ENCODE data around the gene DSEL. TPM values are rescaled to one million over a fixed set of nuclear protein-coding genes. Genes with fewer than 3 reads are reported as not detected.

Gene DSEL
- total RNA-seq, 2 experiments from 2014 or later: not detected

DNA sequence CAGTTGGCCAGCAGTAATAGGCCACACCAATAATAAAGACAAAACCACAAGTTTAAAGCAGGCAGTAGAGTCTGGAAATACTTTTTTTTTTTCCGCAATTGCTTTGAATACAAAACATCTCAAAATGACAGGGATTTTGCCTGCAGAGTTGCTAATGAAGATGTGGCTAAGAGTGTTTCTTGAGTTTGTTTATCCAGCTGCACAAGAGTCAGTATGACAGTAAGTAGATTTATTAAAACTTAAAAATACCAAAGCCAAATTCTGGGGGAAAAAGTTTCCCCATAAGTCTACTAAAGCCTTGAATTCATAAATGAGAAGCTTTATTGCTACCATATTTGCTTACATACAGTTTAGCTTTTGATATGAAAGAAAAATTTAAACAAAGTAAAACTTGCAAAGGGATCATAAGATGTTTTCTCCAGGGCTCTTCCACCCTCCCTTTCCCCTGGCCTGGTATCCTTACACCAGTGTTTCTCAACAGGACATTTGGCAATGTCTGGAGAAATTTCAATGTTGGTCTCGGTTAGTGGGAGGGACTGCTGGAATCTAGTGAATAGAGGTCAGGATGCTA is 3.9 kb upstream of the DSEL start:
- no peak for TF ChIP-seq EZH2phosphoT487 (IDR thresholded peaks at IDR 0.05; ENCODE audit: borderline replicate concordance, low read depth, low read length)
- TF ChIP-seq, protein P1, sequence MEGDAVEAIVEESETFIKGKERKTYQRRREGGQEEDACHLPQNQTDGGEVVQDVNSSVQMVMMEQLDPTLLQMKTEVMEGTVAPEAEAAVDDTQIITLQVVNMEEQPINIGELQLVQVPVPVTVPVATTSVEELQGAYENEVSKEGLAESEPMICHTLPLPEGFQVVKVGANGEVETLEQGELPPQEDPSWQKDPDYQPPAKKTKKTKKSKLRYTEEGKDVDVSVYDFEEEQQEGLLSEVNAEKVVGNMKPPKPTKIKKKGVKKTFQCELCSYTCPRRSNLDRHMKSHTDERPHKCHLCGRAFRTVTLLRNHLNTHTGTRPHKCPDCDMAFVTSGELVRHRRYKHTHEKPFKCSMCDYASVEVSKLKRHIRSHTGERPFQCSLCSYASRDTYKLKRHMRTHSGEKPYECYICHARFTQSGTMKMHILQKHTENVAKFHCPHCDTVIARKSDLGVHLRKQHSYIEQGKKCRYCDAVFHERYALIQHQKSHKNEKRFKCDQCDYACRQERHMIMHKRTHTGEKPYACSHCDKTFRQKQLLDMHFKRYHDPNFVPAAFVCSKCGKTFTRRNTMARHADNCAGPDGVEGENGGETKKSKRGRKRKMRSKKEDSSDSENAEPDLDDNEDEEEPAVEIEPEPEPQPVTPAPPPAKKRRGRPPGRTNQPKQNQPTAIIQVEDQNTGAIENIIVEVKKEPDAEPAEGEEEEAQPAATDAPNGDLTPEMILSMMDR (conservative IDR thresholded peaks at IDR 0.05; ENCODE audit: low read length): no peak
- Histone ChIP-seq H3K36me3 (ENCODE audit: insufficient read depth, low read length) (no peaks in the 10 kb centered on the region), H3K79me2 (ENCODE audit: insufficient read depth, low read depth, low read length) (no peaks in the 10 kb centered on the region), H3K9me2 (ENCODE audit: insufficient read depth, low read length) (no peaks in the 10 kb centered on the region), H3K27ac (ENCODE audit: low read depth, low read length, poor library complexity, severe bottlenecking) (no peak overlapping the region), H3K4me1 (ENCODE audit: insufficient read depth, low read length, poor library complexity, severe bottlenecking) (no peaks in the 10 kb centered on the region), H2AFZ (ENCODE audit: low read length) (no peak overlapping the region), H3K4me2 (ENCODE audit: low read length) (no peak overlapping the region), H3K4me3 (ENCODE audit: low read depth, low read length, poor library complexity, severe bottlenecking) (no peak overlapping the region), H3K9me3 (ENCODE audit: low read length) (no peaks in the 10 kb centered on the region), H4K20me1 (ENCODE audit: insufficient read depth, low read length) (no peaks in the 10 kb centered on the region)
- DNase-seq (ENCODE audit: low spot score): no peak
- intact Hi-C loops (cut with micrococcal nuclease; ENCODE audit: unreplicated experiment): no loop called here
- ChIA-PET CTCF (ENCODE audit: unreplicated experiment) (no interaction called here), POLR2A (no interaction called here)
- BruUV-seq (replicated peaks): no TSS peak

DNA sequence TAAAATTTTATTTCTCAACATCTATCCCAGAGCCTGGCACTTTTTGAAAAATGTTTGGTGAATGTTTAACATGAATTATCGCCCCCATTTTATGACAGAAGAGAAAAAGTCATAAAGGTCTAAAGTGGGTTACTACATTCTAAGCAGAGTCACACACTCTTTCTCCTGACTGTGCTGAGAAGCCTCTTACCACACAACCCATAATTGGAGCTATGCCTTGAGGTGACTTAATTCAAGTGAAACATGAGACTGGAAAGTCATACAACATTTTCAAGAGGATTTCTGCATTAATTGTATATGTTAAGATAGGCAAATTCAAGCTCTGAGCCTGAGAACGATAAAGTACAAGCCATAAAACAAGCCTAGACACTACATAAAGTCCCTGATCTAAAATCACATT is 3.1 kb upstream of the DSEL start:
- no peak overlapping the region for H3K4me3 ChIP-seq (ENCODE audit: low read depth, low read length, poor library complexity, severe bottlenecking)
- DNase-seq (ENCODE audit: low spot score): no peak
- no peaks in the 10 kb centered on the region for H3K9me2 ChIP-seq (ENCODE audit: insufficient read depth, low read length)
- no TSS peak for BruUV-seq (replicated peaks)
- H4K20me1 ChIP-seq (ENCODE audit: insufficient read depth, low read length): no peaks in the 10 kb centered on the region
- no peaks in the 10 kb centered on the region for H3K9me3 ChIP-seq (ENCODE audit: low read length)
- CTCF ChIA-PET (ENCODE audit: unreplicated experiment): no interaction called here
- H3K27ac ChIP-seq (ENCODE audit: low read depth, low read length, poor library complexity, severe bottlenecking): no peak overlapping the region
- no peaks in the 10 kb centered on the region for H3K4me1 ChIP-seq (ENCODE audit: insufficient read depth, low read length, poor library complexity, severe bottlenecking)
- POLR2A ChIA-PET: no interaction called here
- H3K4me2 ChIP-seq (ENCODE audit: low read length): no peak overlapping the region
- intact Hi-C loops (cut with micrococcal nuclease; ENCODE audit: unreplicated experiment): no loop called here
- TF ChIP-seq, protein P1 (conservative IDR thresholded peaks at IDR 0.05; ENCODE audit: low read length): no peak
- no peak for TF ChIP-seq EZH2phosphoT487 (IDR thresholded peaks at IDR 0.05; ENCODE audit: borderline replicate concordance, low read depth, low read length)
- H3K36me3 ChIP-seq (ENCODE audit: insufficient read depth, low read length): no peaks in the 10 kb centered on the region
- H3K79me2 ChIP-seq (ENCODE audit: insufficient read depth, low read depth, low read length): no peaks in the 10 kb centered on the region
- H2AFZ ChIP-seq (ENCODE audit: low read length): no peak overlapping the region

DNA sequence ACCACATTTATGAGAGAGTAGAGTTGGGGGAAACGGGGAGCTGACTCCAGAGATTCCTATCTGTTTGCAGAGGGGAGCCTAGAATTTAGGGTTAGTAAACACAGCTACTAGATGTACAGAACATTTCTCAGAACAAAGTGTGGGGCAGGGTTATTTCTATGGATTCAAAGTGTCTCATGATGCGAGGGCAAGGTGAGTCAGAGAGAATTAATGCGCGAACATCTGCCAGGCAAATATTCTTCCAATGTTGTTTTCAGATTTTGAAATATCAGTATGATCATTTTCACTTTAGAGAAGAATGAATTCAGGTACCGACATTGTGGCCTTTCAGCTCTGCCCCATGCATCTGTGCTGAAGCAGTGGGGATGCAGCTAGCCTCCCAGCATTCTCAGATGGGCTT is 2.0 kb upstream of the DSEL start:
- Histone ChIP-seq H3K4me1 (ENCODE audit: insufficient read depth, low read length, poor library complexity, severe bottlenecking) (no peaks in the 10 kb centered on the region), H3K36me3 (ENCODE audit: insufficient read depth, low read length) (no peaks in the 10 kb centered on the region), H3K4me2 (ENCODE audit: low read length) (no peak overlapping the region), H3K27ac (ENCODE audit: low read depth, low read length, poor library complexity, severe bottlenecking) (no peak overlapping the region), H3K9me3 (ENCODE audit: low read length) (no peaks in the 10 kb centered on the region), H3K4me3 (ENCODE audit: low read depth, low read length, poor library complexity, severe bottlenecking) (no peak overlapping the region), H3K79me2 (ENCODE audit: insufficient read depth, low read depth, low read length) (no peaks in the 10 kb centered on the region), H3K9me2 (ENCODE audit: insufficient read depth, low read length) (no peaks in the 10 kb centered on the region), H4K20me1 (ENCODE audit: insufficient read depth, low read length) (no peaks in the 10 kb centered on the region), H2AFZ (ENCODE audit: low read length) (no peak overlapping the region)
- ChIA-PET POLR2A (no interaction called here), CTCF (ENCODE audit: unreplicated experiment) (no interaction called here)
- TF ChIP-seq, protein P1 (conservative IDR thresholded peaks at IDR 0.05; ENCODE audit: low read length): no peak
- TF ChIP-seq EZH2phosphoT487 (IDR thresholded peaks at IDR 0.05; ENCODE audit: borderline replicate concordance, low read depth, low read length): no peak
- BruUV-seq (replicated peaks): no TSS peak
- DNase-seq (ENCODE audit: low spot score): no peak
- intact Hi-C loops (cut with micrococcal nuclease; ENCODE audit: unreplicated experiment): no loop called here
